ENCODE data around the gene CDH4.

DNA sequence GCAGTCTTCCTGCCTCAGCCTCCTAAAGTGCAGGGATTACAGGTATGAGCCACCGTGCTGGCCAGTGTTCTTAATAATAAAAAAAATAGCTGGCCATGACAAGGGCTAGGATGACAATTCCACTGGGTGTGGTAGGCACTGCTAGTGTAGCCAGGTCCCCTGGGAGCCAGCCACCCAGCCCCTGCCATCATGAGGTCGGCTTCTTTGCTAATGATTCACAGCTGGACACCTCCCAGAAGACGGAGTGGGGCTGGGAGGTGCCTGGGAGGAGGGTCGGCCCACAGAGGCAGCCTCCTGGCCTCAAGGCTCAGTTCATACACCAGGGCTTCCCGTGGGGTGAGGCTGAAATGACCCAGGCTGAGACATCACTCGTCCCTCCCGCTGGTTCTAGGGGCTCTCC, 583.2 kb downstream of the CDH4 start:
- TF ChIP-seq CTCF (IDR thresholded peaks at IDR 0.05) (no peak), EZH2 (IDR thresholded peaks at IDR 0.05; ENCODE audit: borderline replicate concordance, insufficient read depth, low read depth, low read length, poor library complexity, severe bottlenecking) (no peak)

All from B cell (primary cell).